HepG2 (cell line): Measurements from ENCODE around the gene TNFSF12. TPM values are rescaled to one million over a fixed set of nuclear protein-coding genes. Genes with fewer than 3 reads are reported as not detected.

Experiments used
- DBP ChIP-seq: sonication (generic); formaldehyde crosslinking; IDR thresholded peaks from 2 replicates; pipeline ENCODE4 v1.4.0; 2020; ENCODE audit warnings: missing genetic modification reagents; ENCODE audit errors: not compliant biosample characterization
- FOXK1 ChIP-seq: sonication (generic); formaldehyde crosslinking; IDR thresholded peaks from 2 replicates; pipeline ENCODE4 v1.4.0; 2020; ENCODE audit warnings: low read depth, missing genetic modification reagents, borderline replicate concordance
- HNRNPK ChIP-seq: fragments of 200-400 bp; formaldehyde crosslinking; IDR thresholded peaks from 2 replicates; pipeline ENCODE4 v1.6.1; 2018; ENCODE audit warnings: low read length, low read depth, moderate library complexity, mild to moderate bottlenecking; ENCODE audit not compliant: poor library complexity, severe bottlenecking
- IKZF4 ChIP-seq: sonication (generic); formaldehyde crosslinking; IDR thresholded peaks from 2 replicates; pipeline ENCODE4 v1.5.1; 2020; ENCODE audit warnings: borderline replicate concordance, mild to moderate bottlenecking, low read depth, missing genetic modification reagents; ENCODE audit errors: not compliant biosample characterization
- POLR2G ChIP-seq: fragments of 200-400 bp; formaldehyde crosslinking; IDR thresholded peaks from 2 replicates; pipeline ENCODE4 v1.6.1; 2018; ENCODE audit warnings: mild to moderate bottlenecking, low read depth, low read length, moderate library complexity
- RXRA ChIP-seq: sonication (generic); formaldehyde crosslinking; IDR thresholded peaks from 2 replicates; pipeline ENCODE4 v1.5.1; 2020; ENCODE audit warnings: missing genetic modification reagents
- SKIL ChIP-seq: sonication (generic); formaldehyde crosslinking; IDR thresholded peaks from 2 replicates; pipeline ENCODE4 v1.8.0; 2022; ENCODE audit warnings: missing genetic modification reagents, mild to moderate bottlenecking, moderate library complexity, borderline replicate concordance
- STAG1 ChIP-seq: sonication (generic); formaldehyde crosslinking; IDR thresholded peaks from 2 replicates; pipeline ENCODE4 v1.4.0; 2020; ENCODE audit warnings: missing genetic modification reagents
- STAT6 ChIP-seq: sonication (generic); formaldehyde crosslinking; IDR thresholded peaks from 2 replicates; pipeline ENCODE4 v1.4.0; 2020; ENCODE audit warnings: missing genetic modification reagents, mild to moderate bottlenecking, borderline replicate concordance
- TBX3 ChIP-seq: fragments of 450-650 bp; IDR thresholded peaks from 2 replicates; pipeline ENCODE4 v1.6.1; 2017; ENCODE audit warnings: antibody characterized with exemption, mild to moderate bottlenecking, inconsistent platforms, borderline replicate concordance
- ZFP91 ChIP-seq: sonication (generic); formaldehyde crosslinking; IDR thresholded peaks from 2 replicates; pipeline ENCODE4 v1.9.0; 2022; ENCODE audit warnings: missing genetic modification reagents, mild to moderate bottlenecking, borderline replicate concordance
- ZNF383 ChIP-seq: sonication (generic); formaldehyde crosslinking; IDR thresholded peaks from 2 replicates; pipeline ENCODE4 v1.4.0; 2020; ENCODE audit warnings: missing genetic modification reagents, mild to moderate bottlenecking, borderline replicate concordance
- ZNF501 ChIP-seq: sonication (generic); formaldehyde crosslinking; IDR thresholded peaks from 2 replicates; pipeline ENCODE4 v1.5.1; 2020; ENCODE audit warnings: mild to moderate bottlenecking, moderate library complexity, missing genetic modification reagents
- ZNF512B ChIP-seq: sonication (generic); formaldehyde crosslinking; IDR thresholded peaks from 2 replicates; pipeline ENCODE4 v1.5.1; 2020; ENCODE audit warnings: missing genetic modification reagents, mild to moderate bottlenecking, borderline replicate concordance
- ZNF883 ChIP-seq: sonication (generic); formaldehyde crosslinking; IDR thresholded peaks from 2 replicates; pipeline ENCODE4 v1.5.1; 2020; ENCODE audit warnings: mild to moderate bottlenecking, missing genetic modification reagents; ENCODE audit errors: not compliant biosample characterization
- polyA plus RNA-seq, 8 experiments: library from polyadenylated mRNA; depleted of rRNA in 3 of 8; stranded (reverse) in 7 of 8; unstranded in 1 of 8; fragments of >200 nt; fragmentation: Illumina TruSeq in 4 of 8; extraction: Trizol in 4 of 8; gene quantifications; 2 replicates each; pipeline versions ENCODE4 v1.2.1 to v1.2.3, GENCODE V29; 2011 to 2016; ENCODE audit warnings: low read depth in 4 of 8, missing spikeins in 1 of 8, mixed read lengths in 1 of 8; ENCODE audit not compliant: insufficient read depth in 1 of 8
- total RNA-seq, 5 experiments: library from RNA; depleted of rRNA; stranded (reverse); fragments of >200 nt; fragmentation: Illumina TruSeq; extraction: Trizol; gene quantifications; 2 replicates each; pipeline ENCODE4 v1.2.3, GENCODE V29; 2016; ENCODE audit warnings: low read depth in 1 of 5

The TNFSF12 gene
- total and polyA plus RNA-seq, 2 of the 13 experiments (the other 11 are each of a cell fraction or from before 2014, with no cell fraction given): 0.93 to 7.2 TPM

- no peak; the same call in 1 of the 2 replicates for TF ChIP-seq STAT6 (CRISPR knock-in tag)
- peak; percentile 69; the same call in 1 of the 2 replicates for TF ChIP-seq ZFP91 (CRISPR knock-in tag)
- peak; percentile 61 for TF ChIP-seq ZNF501 (CRISPR knock-in tag)
- TF ChIP-seq DBP (CRISPR knock-in tag): no peak
- no peak for TF ChIP-seq HNRNPK
- peak; percentile 53; the same call in 1 of the 2 replicates for TF ChIP-seq RXRA (CRISPR knock-in tag)
- TF ChIP-seq TBX3: peak; percentile 96
- peak; percentile 42; the same call in 1 of the 2 replicates for TF ChIP-seq FOXK1 (CRISPR knock-in tag)
- no peak for TF ChIP-seq SKIL (CRISPR knock-in tag)
- no peak for TF ChIP-seq ZNF383
- peak; percentile 74 for TF ChIP-seq IKZF4
- TF ChIP-seq STAG1: no peak
- peak; percentile 58; the same call in 1 of the 2 replicates for TF ChIP-seq ZNF512B (CRISPR knock-in tag)
- peak; percentile 76 for TF ChIP-seq ZNF883 (CRISPR knock-in tag)
- TF ChIP-seq POLR2G: peak; percentile 99
Observed at GRCh38 chr17:7579001-7579833, 30.4 kb downstream of the TNFSF12 start, which contains the start of gene CD68 (continued).
